GM13977 (cell line): Measurements from ENCODE around the gene SEC14L1.

Source experiments
- DNase-seq: peaks from one replicate; pipeline ENCODE4 v3.0.0; 2012; ENCODE audit warnings: low spot score
- CTCF ChIP-seq: IDR thresholded peaks from 2 replicates; pipeline ENCODE4 v1.5.1; 2012; ENCODE audit warnings: mild to moderate bottlenecking, control low read depth; ENCODE audit not compliant: insufficient read depth; ENCODE audit errors: extremely low read depth, missing control alignments
- in situ Hi-C: fragments of 300-500 bp; cut with MboI; formaldehyde crosslinking; loops from one replicate; pipeline ENCODE4 v1.12.0; 2022; ENCODE audit warnings: low sequenced_read_pairs, low pct_unique_long_range_greater_than_20kb, mixed read lengths, inconsistent platforms; ENCODE audit not compliant: unreplicated experiment

Gene SEC14L1

DNA sequence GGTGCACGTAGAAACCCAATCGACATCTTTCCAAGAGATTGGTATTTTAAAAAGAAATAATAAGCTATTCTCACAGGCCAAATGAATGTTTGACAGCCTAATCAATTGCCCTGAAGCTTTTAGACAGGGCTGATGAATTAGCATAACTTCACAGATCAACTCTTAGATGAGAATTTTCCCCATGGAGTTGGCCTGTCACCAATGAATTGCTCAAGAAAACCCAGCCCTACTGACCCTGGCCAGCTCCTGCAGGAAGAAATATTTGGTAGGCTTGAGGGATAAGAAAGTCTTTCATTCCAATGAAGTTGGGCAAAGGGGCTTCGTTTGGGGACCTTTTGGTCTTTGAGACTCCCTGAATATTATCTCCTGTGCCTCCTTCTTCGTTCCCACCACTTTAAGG is 23.4 kb upstream of the SEC14L1 start:
- DNase-seq, result no peak
- TF ChIP-seq CTCF, result no peak

GRCh38 chr17:77118251-77118928 is 22.4 kb upstream of the SEC14L1 start:
- in situ Hi-C loops, result no loop called here
- no peak for DNase-seq
- no peak for TF ChIP-seq CTCF

More for the DNA sequence above, 23.4 kb upstream of the SEC14L1 start:
- in situ Hi-C loops, result no loop called here

DNA sequence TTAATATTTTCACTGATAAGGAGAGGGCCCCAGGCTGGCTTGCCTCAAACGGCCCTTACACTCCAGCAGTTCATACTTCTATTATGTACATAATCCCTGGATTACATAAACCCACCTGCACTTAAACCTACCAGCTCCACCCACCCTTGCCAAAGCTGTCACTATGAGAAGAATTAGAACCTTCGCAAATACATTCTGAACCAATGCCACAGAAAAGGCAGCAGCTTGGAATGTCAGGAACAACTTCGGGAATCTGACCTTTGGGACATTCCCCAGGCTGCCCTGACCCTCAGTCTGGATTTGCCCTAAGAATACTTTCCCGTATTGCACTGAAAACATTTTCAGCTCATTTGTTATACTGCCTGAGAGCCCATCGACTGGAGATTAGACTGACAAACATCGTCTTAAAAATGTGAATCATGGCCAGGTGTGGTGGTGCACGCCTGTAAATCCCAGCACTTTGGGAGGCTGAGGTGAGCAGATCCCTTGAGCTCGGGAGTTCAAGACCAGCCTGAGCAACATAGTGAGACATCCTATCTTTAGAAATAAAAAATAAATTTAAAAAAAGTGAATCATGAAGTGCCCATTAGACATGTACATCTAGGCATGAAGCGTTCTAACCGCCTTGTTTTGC is 21.0 kb upstream of the SEC14L1 start:
- in situ Hi-C loops, result no loop called here
- no peak for TF ChIP-seq CTCF
- DNase-seq, result no peak

DNA sequence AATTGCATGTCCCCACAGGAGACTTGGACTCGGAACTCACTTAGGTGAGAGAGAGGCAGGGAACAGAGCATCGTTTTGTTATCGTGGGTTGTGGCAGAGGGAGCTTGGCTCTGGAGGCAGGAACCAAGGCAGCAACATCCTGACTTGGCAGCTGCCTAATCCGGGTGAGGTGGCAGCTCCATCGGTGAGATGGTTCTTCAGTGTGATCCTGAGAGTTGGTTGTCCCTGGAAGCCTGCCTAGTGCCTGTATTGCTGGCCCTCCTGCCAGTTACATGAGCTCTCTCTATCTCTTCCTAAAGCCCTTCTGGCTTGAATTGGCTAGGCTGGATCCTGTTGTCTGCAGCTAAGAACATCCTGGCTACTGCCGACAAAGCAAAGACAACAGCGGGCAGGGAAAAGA is 19.9 kb upstream of the SEC14L1 start:
- no peak for TF ChIP-seq CTCF
- in situ Hi-C loops, result no loop called here

DNA sequence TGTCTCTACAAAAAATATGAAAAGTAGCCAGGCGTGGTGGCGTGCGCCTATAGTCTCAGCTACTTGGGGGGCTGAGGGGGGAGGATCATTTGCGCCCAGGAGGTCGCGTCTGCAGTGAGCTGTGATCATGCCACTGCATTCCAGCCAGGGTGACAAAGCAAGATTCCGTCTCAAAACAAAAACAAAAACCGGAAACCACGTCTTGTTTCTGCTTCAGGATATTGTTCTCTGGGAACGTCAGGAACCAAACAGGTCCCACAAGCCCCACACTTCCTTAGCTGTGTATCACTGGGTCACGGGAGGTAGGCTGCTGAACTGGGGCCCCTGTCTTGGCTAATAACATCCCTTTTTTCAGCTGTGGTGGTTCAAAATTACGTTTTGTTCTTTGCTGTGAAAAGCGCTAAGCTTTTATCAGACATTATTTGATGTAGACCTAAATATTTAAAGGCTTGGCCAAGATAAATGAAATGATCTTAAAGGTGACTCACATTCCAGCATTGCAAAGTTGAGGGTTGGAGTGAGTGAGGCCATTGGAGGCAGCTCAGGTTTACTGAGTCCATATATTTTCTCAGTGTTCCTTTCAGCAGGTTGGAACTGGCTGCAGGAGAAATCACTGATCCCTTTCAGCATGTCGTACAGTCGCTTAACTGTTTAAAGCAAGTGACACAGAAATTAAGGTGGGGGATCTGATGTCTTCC is 16.4 kb upstream of the SEC14L1 start:
- TF ChIP-seq CTCF, result no peak
- in situ Hi-C loops, result no loop called here

More for the DNA sequence above, 19.9 kb upstream of the SEC14L1 start:
- DNase-seq, result no peak

DNA sequence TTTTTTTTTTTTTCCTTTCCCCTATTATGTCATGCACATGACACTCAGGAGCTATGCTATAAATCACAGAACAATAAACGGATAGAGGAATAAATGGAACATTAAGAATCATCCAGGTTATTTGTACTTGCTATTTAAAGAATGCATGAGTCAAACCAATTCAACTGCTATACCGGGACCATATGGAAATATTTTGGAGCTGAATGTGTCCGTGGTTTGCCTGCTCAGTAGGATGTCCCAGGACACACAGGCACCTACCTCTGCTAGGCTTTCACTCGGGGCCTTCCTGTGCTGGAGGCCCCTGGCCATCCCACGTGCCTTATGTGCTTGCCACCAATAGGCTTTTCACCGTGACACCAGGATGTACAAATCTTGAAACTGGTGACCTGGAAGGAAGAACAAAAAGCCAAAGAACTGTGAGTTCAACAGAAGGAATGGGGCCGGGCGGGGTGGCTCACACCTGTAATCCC is 15.3 kb upstream of the SEC14L1 start:
- DNase-seq, result no peak
- in situ Hi-C loops, result no loop called here

More for the DNA sequence above, 16.4 kb upstream of the SEC14L1 start:
- DNase-seq, result no peak

More for the DNA sequence above, 15.3 kb upstream of the SEC14L1 start:
- no peak for TF ChIP-seq CTCF
